Peyer's patch (tissue), 4 donors: Measurements from ENCODE around the gene MAP3K9.

Source experiments
- POLR2A ChIP-seq, 2 donors: fragments of 450-650 bp; IDR thresholded peaks; one replicate each; pipeline ENCODE4 v1.5.1; 2017; ENCODE audit warnings: antibody characterized with exemption in 2 of 2, mild to moderate bottlenecking in 2 of 2, moderate library complexity in 2 of 2
- TF ChIP-seq, protein P1 (sequence below), 6 experiments: fragments of 450-650 bp in 4 of 6; fragments of 200-600 bp in 2 of 6; sonication (generic) in 1 of 6; IDR thresholded peaks; one replicate each; pipeline ENCODE4 v1.5.1; 2017 to 2019; ENCODE audit warnings: antibody characterized with exemption in 6 of 6, mild to moderate bottlenecking in 3 of 6, moderate library complexity in 1 of 6

DNA sequence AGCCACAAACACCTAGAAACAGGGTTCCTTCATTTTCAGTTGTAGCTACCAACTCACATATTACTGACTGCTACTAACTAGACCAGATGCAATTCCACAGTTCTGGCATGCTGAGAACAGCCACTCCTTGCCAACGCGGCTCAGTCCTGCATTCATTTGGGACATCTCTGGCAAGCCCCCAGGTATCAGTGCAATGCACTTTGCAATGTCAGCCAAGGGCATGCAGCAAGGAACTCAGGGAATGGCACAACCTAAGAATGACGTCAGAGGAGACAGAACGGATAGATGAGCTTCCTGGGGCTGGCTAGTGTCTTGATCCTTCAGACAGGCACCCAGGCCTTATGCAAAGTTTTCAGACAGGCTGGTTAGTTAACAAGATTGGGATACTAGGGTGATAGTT is 29.6 kb downstream of the MAP3K9 start:
- TF ChIP-seq, protein P1, sequence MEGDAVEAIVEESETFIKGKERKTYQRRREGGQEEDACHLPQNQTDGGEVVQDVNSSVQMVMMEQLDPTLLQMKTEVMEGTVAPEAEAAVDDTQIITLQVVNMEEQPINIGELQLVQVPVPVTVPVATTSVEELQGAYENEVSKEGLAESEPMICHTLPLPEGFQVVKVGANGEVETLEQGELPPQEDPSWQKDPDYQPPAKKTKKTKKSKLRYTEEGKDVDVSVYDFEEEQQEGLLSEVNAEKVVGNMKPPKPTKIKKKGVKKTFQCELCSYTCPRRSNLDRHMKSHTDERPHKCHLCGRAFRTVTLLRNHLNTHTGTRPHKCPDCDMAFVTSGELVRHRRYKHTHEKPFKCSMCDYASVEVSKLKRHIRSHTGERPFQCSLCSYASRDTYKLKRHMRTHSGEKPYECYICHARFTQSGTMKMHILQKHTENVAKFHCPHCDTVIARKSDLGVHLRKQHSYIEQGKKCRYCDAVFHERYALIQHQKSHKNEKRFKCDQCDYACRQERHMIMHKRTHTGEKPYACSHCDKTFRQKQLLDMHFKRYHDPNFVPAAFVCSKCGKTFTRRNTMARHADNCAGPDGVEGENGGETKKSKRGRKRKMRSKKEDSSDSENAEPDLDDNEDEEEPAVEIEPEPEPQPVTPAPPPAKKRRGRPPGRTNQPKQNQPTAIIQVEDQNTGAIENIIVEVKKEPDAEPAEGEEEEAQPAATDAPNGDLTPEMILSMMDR (IDR thresholded peaks at IDR 0.05), result no peak
- no peak for TF ChIP-seq POLR2A (IDR thresholded peaks at IDR 0.05)
